ENCODE data around the gene NT5C2. TPM values are rescaled to one million over a fixed set of nuclear protein-coding genes. Genes with fewer than 3 reads are reported as not detected.

NT5C2 gene
- 10 to 100 TPM; 28.4 to 51.5 (median 33.2) TPM for total RNA-seq

DNA sequence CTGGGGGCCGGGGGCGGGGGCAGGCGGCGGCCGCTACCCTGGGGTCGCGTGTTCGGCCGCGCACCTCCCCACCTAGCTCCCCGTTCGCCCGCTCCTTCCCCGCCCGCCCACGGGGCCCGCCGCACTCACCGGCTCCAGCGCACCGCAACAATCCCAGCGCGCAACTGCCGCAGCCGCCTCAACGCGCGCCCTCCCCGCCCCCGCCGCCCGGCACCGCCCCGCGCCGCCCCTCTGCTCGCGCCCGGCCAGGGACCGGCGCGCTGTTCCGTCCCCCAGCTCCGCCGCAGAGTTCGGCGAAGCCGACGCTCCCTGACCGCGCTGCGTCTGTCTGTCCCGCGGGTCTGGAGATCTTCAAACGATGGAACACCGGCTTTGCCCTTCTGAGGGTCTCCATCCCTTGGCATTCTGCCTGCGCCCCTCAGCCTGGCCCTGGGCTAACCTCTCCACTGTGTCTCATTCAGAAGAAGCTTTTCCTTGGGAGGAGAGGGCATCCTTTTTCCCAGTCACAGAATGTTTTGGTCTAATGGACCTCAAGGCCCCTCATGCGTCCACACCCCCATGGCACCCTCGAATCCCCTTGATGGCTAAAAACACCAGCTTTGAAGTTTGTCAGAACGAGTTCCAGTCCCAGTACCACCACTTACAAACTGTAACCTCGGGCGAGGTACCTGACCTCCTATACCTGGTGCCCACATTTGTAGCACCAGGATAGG lies at the start of gene NT5C2:
NT5C2 (minus strand) TSS at position 166 of the 713 bp plus-strand sequence. CDS start 18,314 bp downstream, outside the sequence.
- Histone ChIP-seq H3K36me3 (no peaks in the 10 kb centered on the region), H3K4me3 (peak within 1 kb of the TSS; percentile 100), H3K27ac (peak within 1 kb of the TSS; percentile 99), H3K4me1 (peaks cover 46% of the 10 kb centered on the region), H3K27me3 (no peaks in the 10 kb centered on the region), H3K9me3 (no peaks in the 10 kb centered on the region)
- TF ChIP-seq EP300 (IDR thresholded peaks at IDR 0.05) = no peak
- TF ChIP-seq POLR2AphosphoS5 (IDR thresholded peaks at IDR 0.05) = no peak
- TF ChIP-seq, protein P1, sequence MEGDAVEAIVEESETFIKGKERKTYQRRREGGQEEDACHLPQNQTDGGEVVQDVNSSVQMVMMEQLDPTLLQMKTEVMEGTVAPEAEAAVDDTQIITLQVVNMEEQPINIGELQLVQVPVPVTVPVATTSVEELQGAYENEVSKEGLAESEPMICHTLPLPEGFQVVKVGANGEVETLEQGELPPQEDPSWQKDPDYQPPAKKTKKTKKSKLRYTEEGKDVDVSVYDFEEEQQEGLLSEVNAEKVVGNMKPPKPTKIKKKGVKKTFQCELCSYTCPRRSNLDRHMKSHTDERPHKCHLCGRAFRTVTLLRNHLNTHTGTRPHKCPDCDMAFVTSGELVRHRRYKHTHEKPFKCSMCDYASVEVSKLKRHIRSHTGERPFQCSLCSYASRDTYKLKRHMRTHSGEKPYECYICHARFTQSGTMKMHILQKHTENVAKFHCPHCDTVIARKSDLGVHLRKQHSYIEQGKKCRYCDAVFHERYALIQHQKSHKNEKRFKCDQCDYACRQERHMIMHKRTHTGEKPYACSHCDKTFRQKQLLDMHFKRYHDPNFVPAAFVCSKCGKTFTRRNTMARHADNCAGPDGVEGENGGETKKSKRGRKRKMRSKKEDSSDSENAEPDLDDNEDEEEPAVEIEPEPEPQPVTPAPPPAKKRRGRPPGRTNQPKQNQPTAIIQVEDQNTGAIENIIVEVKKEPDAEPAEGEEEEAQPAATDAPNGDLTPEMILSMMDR (IDR thresholded peaks at IDR 0.05) = no peak
- no peak for TF ChIP-seq POLR2A (IDR thresholded peaks at IDR 0.05)
- 8% methylated on average over 4 of the region's 62 CpGs for WGBS
- peak; percentile 81 to 86 for DNase-seq (ENCODE audit: low spot score in 2 of 2)

DNA sequence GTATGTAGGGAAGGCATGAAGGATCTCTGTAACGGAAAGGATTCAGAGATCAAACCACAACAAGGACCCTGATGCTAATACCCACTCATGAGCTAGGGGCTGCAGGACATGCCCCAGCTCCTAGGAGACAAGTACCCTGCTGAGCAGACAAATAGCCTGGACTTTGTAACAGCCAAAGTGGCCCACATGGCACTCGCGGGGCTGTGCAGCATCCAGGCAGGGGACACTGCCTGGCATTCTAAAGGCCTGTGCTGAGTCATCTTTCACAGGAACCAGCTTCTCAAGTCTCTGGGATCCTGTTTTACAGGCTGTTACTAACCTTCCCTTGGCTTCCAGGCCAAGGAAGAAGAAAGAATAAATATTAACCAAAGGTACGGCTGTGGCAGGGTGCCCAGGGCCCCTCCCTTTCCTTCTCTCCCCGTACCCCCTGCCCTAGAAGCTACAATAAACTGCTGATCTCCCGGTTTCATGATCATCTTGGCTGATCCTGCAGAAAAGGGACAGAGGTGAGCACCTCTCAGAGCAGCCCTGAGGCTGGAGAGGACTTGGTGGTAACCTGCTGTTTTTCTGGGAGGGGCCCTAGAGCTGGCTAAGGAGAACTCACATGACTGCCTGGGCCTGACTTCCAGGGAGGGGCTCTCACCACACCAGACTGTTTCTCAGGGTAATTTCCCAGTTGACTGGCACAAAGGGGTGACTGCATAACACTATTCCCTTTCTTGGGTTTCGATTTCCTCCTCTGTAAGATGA lies 48.4 kb upstream of the NT5C2 start:
- 36% methylated on average over 6 of the region's 7 CpGs for WGBS
- peak in 1 of 2 donors; percentile 64 for DNase-seq (ENCODE audit: low spot score in 2 of 2)
- TF ChIP-seq EP300 (IDR thresholded peaks at IDR 0.05) = no peak
- no peak for TF ChIP-seq POLR2A (IDR thresholded peaks at IDR 0.05)
- TF ChIP-seq, protein P1 (IDR thresholded peaks at IDR 0.05) = no peak
- TF ChIP-seq POLR2AphosphoS5 (IDR thresholded peaks at IDR 0.05) = no peak

DNA sequence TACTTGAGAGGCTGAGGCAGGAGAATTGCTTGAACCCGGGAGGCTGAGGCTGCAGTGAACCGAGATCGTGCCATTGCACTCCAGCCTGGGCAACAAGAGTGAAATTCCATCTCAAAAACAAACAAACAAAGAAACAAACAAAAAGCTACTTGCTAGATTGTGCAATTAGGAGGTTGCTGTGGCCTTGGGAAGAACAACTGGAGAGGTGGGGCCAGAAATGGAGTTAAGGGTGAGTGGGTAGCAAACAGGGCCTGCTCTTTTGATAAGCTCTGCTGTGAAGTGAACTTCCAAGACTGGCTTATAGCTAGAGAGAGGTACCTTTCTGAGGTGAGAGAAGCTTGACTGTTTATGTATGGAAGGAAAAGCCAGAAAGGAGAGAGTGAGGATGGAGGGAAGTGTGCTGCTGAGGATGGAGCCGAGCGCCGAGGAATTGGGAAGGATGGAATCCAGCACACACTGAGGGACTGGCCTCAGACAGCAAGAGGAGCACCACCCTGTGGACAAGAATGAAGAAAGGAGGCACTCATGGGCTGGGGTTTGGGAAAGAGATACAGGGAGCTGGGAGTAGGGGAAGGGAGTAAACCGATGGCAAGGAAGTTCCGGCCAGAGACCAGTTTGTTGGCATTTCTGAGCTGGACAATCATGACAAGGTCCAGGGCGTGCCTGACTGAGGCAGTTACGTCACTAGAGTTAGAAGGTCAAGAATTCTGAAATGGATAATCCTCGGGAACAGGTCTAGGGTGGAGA lies 45.6 kb upstream of the NT5C2 start:
- no peak overlapping the region for H3K27ac ChIP-seq
- WGBS = 76% methylated on average over 11 of the region's 11 CpGs

More for the DNA sequence above, 48.4 kb upstream of the NT5C2 start:
- peaks cover 35% of the 10 kb centered on the region for H3K4me1 ChIP-seq
- H3K4me3 ChIP-seq = peak overlapping the region; percentile 7
- H3K27me3 ChIP-seq = no peaks in the 10 kb centered on the region
- no peaks in the 10 kb centered on the region for H3K9me3 ChIP-seq
- peak overlapping the region; percentile 86 for H3K27ac ChIP-seq
- H3K36me3 ChIP-seq = no peaks in the 10 kb centered on the region

DNA sequence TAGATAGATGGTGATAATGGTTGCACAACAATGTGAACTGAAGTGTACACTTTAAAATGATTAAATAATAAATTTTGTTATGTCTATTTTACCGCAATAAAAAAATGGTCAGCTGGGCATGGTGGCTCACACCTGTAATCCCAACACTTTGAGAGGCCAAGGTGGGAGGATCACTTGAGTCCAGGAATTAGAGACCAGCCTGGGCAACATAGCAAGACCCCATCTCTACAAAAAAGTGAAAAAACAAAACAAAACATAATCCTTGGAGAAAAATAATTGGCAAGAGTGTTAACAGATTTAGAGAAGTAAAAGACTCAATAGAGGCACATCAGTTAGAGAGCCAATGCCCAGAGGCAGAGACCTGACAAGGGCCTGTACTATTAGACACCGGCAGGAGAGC lies 42.7 kb upstream of the NT5C2 start:
- WGBS = 79% methylated on average over 2 of the region's 2 CpGs
- H3K27me3 ChIP-seq = no peaks in the 10 kb centered on the region
- DNase-seq (ENCODE audit: low spot score in 2 of 2) = no peak
- H3K4me3 ChIP-seq = no peak overlapping the region
- no peak overlapping the region for H3K27ac ChIP-seq
- no peaks in the 10 kb centered on the region for H3K9me3 ChIP-seq
- TF ChIP-seq, protein P1 (IDR thresholded peaks at IDR 0.05) = no peak
- TF ChIP-seq POLR2AphosphoS5 (IDR thresholded peaks at IDR 0.05) (no peak), POLR2A (IDR thresholded peaks at IDR 0.05) (no peak), EP300 (IDR thresholded peaks at IDR 0.05) (no peak)
- peaks cover 14% of the 10 kb centered on the region for H3K4me1 ChIP-seq
- H3K36me3 ChIP-seq = no peaks in the 10 kb centered on the region

More for the DNA sequence above, 45.6 kb upstream of the NT5C2 start:
- Histone ChIP-seq H3K27me3 (no peaks in the 10 kb centered on the region), H3K9me3 (no peaks in the 10 kb centered on the region), H3K4me3 (no peak overlapping the region), H3K36me3 (no peaks in the 10 kb centered on the region), H3K4me1 (peaks cover 32% of the 10 kb centered on the region)
- TF ChIP-seq, protein P1 (IDR thresholded peaks at IDR 0.05) = no peak
- TF ChIP-seq POLR2AphosphoS5 (IDR thresholded peaks at IDR 0.05) (no peak), POLR2A (IDR thresholded peaks at IDR 0.05) (no peak), EP300 (IDR thresholded peaks at IDR 0.05) (no peak)
- no peak for DNase-seq (ENCODE audit: low spot score in 2 of 2)
